ENCODE results near the gene CNPY2. TPM values are rescaled to one million over a fixed set of nuclear protein-coding genes. Genes with fewer than 3 reads are reported as not detected.

Gene CNPY2
- total RNA-seq, 1 donor from 2014 or later, result 65.6 TPM

DNA sequence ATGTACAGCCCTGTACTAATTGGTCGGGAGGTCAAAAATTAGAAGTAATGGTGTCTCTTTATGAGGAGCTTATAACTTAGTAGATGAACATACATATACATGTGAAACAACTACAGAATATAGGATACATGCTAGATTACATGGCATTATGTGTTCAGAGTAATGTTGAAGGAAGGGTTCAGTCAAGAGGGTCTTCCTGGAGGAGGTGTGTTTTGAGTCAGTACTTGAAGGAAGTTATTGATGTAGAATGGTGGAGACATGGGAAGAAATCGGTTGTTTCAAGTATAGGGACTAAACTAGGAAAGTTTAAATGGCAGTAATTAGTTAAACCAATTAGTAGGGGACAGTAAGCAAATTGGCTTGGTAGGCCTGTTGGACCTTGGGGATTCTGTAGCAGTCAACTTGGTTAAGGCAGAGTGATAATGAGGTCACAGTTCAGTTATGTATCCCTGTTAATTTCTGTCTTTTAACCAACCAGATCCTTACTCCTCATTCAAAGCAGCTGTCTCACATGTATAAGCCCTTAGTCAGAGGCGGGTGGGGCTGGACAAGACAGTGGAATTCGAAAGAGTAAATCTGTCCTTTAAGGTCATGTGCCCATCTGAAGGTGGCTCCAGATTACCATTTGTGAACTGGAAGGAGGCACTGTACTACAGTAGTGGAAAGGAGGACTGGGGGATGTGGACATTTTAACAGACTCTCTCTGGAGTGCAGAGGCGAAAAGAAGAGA is 54.1 kb downstream of the CNPY2 start:
- no peak overlapping the region for H3K4me3 ChIP-seq
- intact Hi-C loops (cut with DNase I), result no loop called here
- no peak for TF ChIP-seq POLR2AphosphoS5 (IDR thresholded peaks at IDR 0.05; ENCODE audit: insufficient read depth in 1 of 2, low read depth in 1 of 2)
- no peak for TF ChIP-seq POLR2A (IDR thresholded peaks at IDR 0.05)
- TF ChIP-seq, protein P1, sequence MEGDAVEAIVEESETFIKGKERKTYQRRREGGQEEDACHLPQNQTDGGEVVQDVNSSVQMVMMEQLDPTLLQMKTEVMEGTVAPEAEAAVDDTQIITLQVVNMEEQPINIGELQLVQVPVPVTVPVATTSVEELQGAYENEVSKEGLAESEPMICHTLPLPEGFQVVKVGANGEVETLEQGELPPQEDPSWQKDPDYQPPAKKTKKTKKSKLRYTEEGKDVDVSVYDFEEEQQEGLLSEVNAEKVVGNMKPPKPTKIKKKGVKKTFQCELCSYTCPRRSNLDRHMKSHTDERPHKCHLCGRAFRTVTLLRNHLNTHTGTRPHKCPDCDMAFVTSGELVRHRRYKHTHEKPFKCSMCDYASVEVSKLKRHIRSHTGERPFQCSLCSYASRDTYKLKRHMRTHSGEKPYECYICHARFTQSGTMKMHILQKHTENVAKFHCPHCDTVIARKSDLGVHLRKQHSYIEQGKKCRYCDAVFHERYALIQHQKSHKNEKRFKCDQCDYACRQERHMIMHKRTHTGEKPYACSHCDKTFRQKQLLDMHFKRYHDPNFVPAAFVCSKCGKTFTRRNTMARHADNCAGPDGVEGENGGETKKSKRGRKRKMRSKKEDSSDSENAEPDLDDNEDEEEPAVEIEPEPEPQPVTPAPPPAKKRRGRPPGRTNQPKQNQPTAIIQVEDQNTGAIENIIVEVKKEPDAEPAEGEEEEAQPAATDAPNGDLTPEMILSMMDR (IDR thresholded peaks at IDR 0.05), result no peak

DNA sequence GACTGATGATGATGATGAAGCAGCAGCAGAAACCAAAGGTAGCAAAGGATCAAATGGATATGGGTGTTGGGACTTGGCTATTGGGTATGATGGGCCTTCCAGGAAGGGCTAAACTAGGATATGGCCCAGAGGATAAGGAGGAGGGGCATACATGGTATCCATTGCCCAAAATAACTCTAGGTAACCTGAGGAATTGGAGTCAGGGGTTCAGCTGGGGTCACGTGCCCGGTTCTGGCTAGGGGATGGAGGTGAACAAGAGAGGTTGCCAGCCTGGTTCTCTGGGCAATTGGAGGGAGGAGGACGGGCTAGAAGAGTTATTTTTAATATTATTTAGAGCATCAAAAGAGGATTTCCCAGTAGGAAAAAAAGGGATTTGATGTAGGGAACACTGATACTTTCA is 54.9 kb downstream of the CNPY2 start:
- TF ChIP-seq, protein P1 (IDR thresholded peaks at IDR 0.05), result no peak
- TF ChIP-seq POLR2AphosphoS5 (IDR thresholded peaks at IDR 0.05; ENCODE audit: insufficient read depth in 1 of 2, low read depth in 1 of 2) (no peak), POLR2A (IDR thresholded peaks at IDR 0.05) (no peak)
- H3K27ac ChIP-seq, result no peak overlapping the region
- H3K36me3 ChIP-seq, result peaks cover 0 to 5% of the 10 kb centered on the region in 2 donors
- H3K9me3 ChIP-seq, result no peaks in the 10 kb centered on the region
- H3K4me3 ChIP-seq, result no peak overlapping the region
- intact Hi-C loops (cut with DNase I), result no loop called here
- H3K4me1 ChIP-seq, result peaks cover 27% of the 10 kb centered on the region
- DNase-seq (ENCODE audit: extremely low spot score in 2 of 2), result no peak
- H3K27me3 ChIP-seq, result no peaks in the 10 kb centered on the region

More for the DNA sequence above, 54.1 kb downstream of the CNPY2 start:
- peaks cover 26% of the 10 kb centered on the region for H3K4me1 ChIP-seq
- H3K9me3 ChIP-seq, result no peaks in the 10 kb centered on the region
- no peak for DNase-seq (ENCODE audit: extremely low spot score in 2 of 2)
- no peak overlapping the region for H3K27ac ChIP-seq
- no peaks in the 10 kb centered on the region for H3K36me3 ChIP-seq
- H3K27me3 ChIP-seq, result no peaks in the 10 kb centered on the region

DNA sequence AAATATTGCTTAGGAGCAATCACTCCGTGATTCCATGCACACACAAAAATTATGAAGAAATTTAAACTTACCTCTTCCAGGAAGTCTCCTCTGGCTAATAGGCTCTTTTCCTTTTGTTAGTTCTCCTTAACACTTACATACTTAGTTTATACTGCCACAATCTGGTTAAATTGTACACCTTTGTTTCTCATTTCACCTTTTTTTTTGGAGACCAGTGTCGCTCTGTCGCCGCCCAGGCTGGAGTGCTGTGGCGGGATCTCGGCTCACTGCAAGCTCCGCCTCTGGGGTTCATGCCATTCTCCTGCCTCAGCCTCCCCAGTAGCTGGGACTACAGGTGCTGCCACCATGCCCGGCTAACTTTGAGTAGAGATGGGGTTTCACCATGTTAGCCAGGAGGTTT is 55.4 kb downstream of the CNPY2 start:
- Histone ChIP-seq H3K27ac (no peak overlapping the region), H3K36me3 (peaks cover 0 to 10% of the 10 kb centered on the region in 2 donors), H3K4me1 (peaks cover 25% of the 10 kb centered on the region), H3K4me3 (no peak overlapping the region), H3K27me3 (no peaks in the 10 kb centered on the region), H3K9me3 (no peaks in the 10 kb centered on the region)
- TF ChIP-seq, protein P1 (IDR thresholded peaks at IDR 0.05), result no peak
- TF ChIP-seq POLR2A (IDR thresholded peaks at IDR 0.05) (no peak), POLR2AphosphoS5 (IDR thresholded peaks at IDR 0.05; ENCODE audit: insufficient read depth in 1 of 2, low read depth in 1 of 2) (no peak)
- no peak for DNase-seq (ENCODE audit: extremely low spot score in 2 of 2)
- intact Hi-C loops (cut with DNase I), result no loop called here

Small RNAs within 50 kb of the gene (small RNA-seq; reads per million reads assigned to genes)
- not detected for gene RNU7-40P

Other genes with a start within 250 kb of the CNPY2 start
- 53.8 TPM for gene ERBB3, start 235.8 kb downstream of the CNPY2 start, total RNA-seq
- gene PA2G4, start 211.4 kb downstream of the CNPY2 start, total RNA-seq, result 116 TPM
- gene RPL41, start 199.4 kb downstream of the CNPY2 start, total RNA-seq, result 2,458 TPM
- 2.0 TPM for gene ZC3H10, start 197.7 kb downstream of the CNPY2 start, total RNA-seq
- 140 TPM for gene ESYT1, start 187.7 kb downstream of the CNPY2 start, total RNA-seq
- 40.8 TPM for gene MYL6B, start 163.4 kb downstream of the CNPY2 start, total RNA-seq
- 2,285 TPM for gene MYL6, start 157.6 kb downstream of the CNPY2 start, total RNA-seq
- gene SMARCC2, start 126.5 kb downstream of the CNPY2 start, total RNA-seq, result 95.3 TPM
- 79.6 TPM for gene RNF41, start 94.1 kb downstream of the CNPY2 start, total RNA-seq
- 20.4 TPM for gene NABP2, start 91.6 kb downstream of the CNPY2 start, total RNA-seq
- not detected for gene SLC39A5, start 85.9 kb downstream of the CNPY2 start, total RNA-seq
- gene ANKRD52, start 57.6 kb downstream of the CNPY2 start, total RNA-seq, result 22.6 TPM
- gene COQ10A, start 49.0 kb downstream of the CNPY2 start, total RNA-seq, result 10.1 TPM
- gene CS, start 15.7 kb downstream of the CNPY2 start, total RNA-seq, result 140 TPM
- gene PAN2, start 18.0 kb upstream of the CNPY2 start, total RNA-seq, result 37.6 TPM
- gene IL23A, start 22.9 kb upstream of the CNPY2 start, total RNA-seq, result not detected
- 109 TPM for gene STAT2, start 44.1 kb upstream of the CNPY2 start, total RNA-seq
- gene APOF, start 46.9 kb upstream of the CNPY2 start, total RNA-seq, result not detected
- gene TIMELESS, start 133.4 kb upstream of the CNPY2 start, total RNA-seq, result 6.1 TPM
- gene MIP, start 138.7 kb upstream of the CNPY2 start, total RNA-seq, result not detected
- 1.7 TPM for gene SPRYD4, start 152.6 kb upstream of the CNPY2 start, total RNA-seq
- gene GLS2, start 172.2 kb upstream of the CNPY2 start, total RNA-seq, result 5.2 TPM
- 20.6 TPM for gene RBMS2, start 205.8 kb upstream of the CNPY2 start, total RNA-seq